Measurements from ENCODE around the gene KLHL22.
"Not testable (repeated sequence)": the region's sequence is repeated elsewhere in the genome, so short reads cannot be mapped to it uniquely, and the experiment has no call there.

Gene KLHL22

DNA sequence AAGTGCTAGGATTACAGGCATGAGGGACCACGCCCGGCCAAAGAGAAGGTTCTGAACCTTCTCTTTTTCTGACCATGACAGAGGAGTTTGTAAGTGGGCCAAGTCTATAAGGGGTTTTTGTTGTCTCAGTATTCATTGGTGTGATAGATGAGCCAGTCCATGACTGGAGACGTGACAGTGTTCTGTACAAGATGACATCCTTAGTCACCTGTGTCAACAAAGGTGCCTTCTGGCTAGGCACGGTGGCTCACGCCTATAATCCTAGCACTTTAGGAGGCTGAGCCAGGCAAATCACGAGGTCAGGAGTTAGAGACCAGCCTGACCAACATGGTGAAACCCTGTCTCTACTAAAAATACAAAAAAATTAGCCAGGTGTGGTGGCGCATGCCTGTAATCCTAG is 4.2 kb upstream of the KLHL22 start:
- DNase-seq: no peak

DNA sequence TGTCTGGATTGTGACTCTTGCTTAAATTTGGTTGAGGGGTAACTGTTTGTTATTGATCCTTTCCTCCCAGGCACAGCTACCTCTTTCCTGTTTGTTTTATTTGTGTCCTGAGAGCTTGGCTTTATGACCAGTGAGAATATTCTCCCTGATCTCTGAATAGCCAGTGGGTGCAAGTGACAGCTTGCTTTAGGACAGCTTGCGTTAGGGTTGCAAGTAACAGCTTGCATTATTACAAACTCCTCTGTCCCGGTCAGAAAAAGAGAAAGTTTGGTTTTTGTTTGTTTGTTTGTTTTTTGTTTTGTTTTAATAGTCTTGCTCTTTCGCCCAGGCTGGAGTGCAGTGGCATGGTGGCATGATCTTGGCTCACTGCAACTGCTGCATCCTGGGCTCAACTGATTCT is 3.3 kb upstream of the KLHL22 start:
- no peak for DNase-seq

DNA sequence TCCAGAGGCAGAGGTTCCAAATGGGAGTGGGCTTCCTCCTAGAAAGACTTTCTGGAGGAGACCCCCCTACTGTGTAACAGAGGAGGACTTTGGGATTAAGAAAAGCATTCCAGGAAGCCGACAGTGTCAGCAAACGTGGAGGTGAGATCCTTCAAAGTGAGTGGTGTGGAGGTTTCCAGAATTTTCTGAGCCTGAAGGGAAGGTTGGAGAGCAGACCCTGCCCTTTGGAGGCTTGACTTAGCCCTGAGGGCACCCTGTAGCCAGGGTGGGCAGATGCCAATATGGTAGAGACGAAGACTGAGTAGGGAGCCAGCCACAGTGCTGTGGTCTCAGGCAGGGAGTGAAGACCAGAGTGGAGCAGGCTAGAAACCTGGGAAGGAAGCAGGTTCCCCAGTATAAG is 1.8 kb upstream of the KLHL22 start:
- DNase-seq: no peak

DNA sequence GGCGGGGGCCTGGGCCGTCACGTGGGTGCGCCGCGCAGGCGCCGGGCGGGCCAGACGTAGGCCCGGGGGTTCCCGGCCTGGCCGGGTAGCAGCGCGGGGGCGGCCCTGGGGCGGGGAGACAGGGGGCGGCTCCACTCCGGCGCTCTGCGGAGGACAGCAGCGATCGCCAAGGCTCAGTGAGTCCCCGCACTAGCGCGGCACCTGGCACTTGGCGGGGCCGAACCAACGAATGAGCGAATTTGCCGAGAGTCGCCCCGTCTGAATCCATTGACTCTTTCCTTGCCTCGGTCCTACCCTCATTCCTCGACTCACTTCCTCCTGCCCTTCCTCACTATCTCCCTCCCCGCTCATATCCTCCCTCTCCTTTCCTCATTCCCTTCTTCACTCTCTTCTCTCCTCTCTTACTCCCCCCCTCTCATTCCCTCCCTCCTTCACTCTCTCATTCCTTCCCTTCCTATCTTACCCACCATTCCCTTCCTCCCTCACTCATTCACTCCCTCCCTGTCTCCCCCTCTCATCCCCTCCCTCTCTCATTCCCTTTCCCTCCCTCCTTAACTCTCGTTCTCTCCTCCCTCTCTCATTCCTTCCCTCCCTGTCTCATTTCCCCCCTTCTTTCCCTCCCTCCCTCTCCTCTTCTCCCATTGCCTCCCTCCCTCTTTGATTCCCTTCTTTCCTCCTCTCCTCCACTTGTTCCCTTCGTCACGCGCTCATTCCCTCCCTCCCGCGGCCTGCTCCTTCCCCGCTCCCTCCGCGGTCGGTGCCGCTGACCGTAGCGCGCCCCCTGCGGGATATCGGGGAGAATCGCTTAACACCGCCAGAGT is 476 bp upstream of the KLHL22 start:
- DNase-seq: peak; percentile 88

DNA sequence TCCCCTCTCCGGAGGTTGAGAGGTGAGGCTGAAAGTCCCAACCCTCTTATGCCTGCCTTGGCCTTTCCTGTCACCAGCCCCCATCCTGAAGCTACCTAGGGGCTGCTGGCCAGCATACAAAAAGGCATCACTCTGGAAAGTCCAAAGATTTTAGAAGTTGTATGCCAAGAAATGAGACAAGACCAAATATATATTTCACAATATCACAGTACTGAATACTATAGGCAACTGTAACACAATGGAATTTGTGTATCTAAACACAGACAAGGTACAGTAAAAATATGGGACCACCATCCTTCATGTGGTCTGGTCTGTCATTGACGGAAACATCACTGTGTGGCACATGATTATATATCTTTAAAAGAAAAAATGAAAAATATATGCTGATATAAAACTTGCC is 4.2 kb downstream of the KLHL22 start:
- DNase-seq: no peak

DNA sequence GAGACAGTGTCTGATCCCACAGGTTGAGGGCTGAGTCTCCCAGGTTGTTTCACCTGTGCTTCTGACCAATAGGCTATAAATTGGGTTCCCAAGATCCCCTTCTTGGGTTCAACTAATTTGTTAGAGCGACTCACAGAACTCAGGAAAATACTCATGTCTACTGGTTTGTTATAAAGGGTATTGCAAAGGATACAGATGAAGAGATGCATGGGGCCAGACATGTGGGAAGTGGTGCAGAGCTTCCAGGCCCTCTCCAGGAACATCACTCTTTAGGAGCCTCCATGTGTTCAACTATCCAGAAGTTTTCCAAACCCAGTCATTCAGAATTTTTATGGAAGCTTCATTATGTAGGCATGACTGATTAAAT is 4.7 kb downstream of the KLHL22 start:
- DNase-seq: no peak

DNA sequence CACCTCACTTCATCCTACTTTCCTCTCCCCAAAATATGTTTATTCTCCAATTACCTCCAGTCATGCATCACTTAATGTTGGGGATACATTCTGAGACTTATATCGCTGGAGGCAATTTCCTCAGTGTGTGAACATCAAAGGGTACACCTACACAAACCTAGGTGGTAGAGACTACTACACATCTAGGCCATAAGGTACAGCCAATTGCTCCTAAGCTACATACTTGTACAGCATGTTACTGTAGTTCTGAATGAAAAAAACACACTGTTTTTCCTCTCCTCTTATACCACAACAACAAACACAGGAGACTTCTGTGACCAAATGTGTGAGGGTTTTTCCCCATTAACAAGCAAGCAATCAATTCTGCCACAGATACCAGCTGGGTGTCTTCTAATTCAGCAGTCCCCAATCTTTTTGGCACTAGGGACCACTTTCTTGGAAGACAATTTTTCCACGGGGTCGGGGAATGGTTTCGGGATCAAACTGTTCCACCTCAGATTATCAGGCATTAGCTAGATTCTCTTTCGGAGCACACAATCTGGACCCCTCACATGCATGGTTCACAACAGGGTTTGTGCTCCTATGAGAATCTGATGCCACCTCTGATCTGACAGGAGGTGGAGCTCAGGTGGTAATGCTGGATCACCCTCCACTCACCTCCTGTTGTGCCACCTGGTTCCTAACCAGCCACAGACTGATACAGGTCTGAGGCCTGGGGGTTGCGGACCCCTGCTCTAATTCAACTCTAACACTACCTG is 5.2 kb downstream of the KLHL22 start:
- DNase-seq: no peak

DNA sequence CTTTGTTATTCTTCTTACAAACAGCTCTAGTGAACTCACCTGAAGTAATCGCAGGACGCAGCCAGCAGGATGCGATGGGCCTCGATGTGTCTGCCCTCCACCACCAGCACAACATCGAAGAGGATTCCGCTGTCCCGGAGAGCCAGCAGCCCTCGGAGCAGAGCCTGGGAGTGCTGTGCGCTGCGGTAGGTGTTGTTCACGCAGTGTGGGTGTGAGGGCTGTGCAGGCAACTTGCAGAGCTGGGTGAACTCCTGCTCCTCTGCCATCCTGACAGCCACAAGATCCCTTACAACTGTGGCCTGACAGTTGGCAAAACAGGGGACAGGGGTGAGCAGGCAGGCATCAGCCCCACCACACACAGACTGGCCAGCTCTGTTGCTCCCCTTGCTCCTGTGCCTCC is 6.6 kb downstream of the KLHL22 start:
- DNase-seq: no peak

DNA sequence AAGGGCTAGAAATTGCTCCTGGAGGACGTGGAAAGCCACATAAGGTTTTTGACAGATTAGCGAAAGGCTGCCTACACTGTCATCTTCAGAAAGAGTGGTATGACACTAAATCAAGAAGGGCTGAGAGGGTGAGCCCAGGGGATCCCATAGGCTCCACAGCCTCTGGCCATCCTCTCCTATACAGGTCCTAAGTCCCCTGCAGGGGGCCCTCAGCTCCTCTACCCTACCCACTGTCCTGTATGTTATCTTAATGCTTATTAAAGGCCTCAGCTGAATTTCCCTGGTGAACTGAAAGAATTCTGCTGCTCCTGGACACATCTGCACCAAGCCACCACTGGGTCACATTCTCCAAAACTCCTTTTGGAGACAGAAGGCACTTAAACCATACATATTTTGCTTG is 7.9 kb downstream of the KLHL22 start:
- DNase-seq: no peak

DNA sequence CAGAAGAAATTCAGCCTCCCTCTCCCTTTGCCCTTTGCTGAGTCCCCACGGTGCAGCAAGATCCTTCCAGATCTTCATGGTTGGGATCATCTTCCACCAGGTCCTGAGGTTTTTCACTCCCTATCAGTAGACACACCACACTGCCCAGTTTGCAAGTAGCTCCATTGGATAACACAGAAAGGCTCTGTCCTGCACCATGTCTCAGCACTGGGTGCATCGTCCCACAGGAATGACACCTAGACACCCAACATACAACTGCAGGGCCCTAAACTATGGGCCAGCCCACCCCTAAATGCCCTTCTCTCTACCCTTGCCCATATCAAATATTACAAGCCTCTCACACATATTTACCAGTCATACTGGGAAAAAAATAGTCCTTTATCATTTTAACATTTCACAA is 9.4 kb downstream of the KLHL22 start:
- no peak for DNase-seq

DNA sequence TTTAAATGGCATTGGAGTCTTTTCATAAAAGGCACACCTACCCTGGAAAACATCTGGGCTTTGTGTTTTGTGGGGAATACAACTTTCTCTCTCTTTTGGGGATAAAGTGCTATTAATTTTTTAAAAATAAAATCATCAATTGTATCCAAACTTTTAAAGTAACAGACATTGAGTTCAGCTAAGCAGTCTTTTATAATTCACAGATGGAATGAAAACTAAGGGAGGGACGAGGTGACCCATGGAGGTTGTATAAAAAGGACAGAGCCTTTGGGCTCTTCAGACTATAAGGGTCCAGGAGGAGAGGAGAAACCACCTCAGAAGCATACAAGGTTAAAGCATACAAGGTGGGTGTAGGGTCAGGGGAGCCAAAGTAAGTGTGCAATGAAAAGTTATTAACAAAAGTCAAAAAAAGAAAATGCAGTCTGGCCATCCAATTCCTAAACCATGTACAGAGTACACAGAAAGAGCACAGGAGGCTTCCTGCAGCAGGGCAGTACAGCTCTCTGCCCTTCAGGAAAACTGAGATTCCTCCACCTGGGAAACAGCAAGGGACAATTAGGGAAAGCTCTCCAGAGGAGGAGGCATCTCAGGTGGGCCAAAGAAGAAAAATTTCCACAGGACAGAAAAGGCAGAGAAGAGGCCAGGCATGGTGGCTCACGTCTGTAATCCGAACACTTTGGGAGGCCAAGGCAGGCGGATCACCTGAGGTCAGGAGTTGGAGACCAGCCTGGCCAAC is 10.5 kb downstream of the KLHL22 start:
- no peak for DNase-seq

DNA sequence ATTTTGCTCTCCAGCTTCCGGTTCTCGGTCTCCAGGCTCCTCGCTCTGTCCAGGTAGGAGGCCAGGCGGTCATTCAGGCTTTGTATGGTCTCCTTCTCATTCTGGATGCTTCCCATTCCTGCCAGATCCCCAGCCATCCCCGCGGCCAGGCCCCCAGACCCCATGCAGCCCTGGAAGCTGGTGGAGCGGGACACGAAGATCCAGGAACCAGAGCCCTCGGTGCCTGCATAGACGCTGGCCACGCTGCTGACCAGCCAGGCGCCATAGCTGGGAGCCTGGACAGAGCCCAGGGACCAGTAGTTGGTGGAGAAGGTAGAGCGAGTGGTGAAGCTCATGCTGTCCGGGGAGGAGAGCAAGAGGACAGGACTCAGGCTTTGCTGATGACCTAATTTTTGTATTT is 11.8 kb downstream of the KLHL22 start:
- no peak for DNase-seq

DNA sequence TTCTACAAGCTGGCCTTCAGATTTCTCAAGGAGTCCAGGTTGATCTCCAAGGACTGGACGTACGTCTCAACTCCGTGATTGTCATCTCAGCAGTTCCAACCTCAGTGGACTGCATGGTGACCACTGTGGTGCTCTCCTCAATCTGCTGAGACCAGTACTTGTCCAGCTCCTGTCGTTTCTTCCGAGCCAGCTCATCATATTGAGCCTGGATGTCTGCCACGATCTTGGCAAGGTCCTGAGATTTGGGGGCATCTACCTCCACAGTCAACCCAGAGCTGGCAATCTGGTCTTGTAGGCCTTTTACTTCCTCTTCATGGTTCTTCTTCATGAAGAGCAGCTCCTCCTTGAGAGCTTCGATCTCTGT is 12.5 kb downstream of the KLHL22 start:
- DNase-seq: not testable (repeated sequence)

DNA sequence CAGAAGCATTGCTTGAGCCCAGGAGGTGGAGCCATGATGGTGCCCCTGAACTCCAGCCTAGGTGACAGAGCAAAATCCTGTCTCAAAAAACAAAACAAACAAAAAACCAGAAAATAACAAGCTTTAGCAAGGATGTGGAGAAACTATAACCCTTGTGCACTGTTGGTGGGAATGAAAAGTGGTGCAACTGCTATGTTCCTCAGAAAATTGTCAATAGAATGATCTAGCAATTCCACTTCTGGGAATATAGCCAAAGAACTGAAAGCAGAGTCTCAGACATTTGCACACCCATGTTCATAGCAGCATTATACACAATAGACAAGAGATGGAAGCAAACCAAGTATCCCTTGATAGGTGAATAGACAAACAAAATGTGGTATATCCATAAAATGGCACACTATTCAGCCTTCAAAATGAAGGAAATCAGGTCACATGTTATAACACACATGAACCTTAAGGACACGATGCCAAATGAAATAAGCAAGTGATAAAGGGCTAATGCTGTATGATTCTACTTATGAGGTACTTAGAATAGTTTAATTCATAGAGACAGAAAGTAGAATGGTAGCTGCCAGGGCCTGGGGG is 15.9 kb downstream of the KLHL22 start:
- DNase-seq: no peak

DNA sequence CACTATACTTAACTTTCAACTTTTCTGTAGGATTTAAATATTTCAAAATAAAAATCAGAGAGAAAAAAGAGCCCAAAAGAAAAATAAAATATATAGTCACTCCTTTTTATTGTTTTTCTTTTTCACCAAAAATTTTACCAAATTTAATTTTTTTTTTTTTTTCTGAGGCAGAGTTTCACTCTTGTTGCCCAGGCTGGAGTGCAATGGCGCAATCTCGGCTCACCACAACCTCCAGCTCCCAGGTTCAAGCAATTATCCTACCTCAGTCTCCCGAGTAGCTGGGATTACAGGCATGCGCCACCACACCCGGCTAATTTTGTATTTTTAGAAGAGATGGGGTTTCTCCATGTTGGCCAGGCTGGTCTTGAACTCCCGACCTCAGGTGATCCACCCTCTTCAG is 17.5 kb downstream of the KLHL22 start:
- DNase-seq: not testable (repeated sequence)

DNA sequence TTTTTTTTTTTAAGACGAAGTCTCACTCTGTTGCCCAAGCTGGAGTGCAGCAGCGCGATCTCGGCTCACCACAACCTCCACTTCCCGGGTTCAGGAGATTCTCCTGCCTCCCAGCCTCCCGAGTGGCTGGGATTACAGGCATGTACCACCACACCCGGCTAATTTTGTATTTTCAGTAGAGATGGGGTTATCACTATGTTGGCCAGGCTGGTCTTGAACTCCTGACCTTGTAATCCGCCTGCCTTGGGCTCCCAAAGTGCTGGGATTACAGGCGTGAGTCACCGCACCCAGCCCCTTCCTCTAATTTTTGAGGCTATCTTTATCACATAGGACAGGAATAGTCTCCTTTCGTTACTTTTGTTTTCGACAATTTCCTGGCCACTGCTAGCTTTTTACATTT is 20.0 kb downstream of the KLHL22 start:
- DNase-seq: not testable (repeated sequence)

DNA sequence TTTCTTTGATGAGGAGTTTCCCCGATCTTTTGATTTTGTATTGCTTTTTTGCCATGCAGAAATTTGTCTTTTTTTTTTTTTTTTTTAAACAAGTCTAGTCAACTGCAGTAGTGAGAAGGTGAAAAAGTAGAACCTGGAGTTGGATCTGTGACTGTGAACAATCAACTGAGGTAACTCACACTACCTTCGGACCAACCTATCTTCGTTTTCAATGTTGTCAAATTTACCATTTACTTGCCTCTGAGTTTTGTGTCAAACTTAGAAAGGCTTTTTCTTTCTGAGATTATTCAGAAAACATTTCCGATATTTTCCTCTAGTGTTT is 20.5 kb downstream of the KLHL22 start:
- no peak for DNase-seq

DNA sequence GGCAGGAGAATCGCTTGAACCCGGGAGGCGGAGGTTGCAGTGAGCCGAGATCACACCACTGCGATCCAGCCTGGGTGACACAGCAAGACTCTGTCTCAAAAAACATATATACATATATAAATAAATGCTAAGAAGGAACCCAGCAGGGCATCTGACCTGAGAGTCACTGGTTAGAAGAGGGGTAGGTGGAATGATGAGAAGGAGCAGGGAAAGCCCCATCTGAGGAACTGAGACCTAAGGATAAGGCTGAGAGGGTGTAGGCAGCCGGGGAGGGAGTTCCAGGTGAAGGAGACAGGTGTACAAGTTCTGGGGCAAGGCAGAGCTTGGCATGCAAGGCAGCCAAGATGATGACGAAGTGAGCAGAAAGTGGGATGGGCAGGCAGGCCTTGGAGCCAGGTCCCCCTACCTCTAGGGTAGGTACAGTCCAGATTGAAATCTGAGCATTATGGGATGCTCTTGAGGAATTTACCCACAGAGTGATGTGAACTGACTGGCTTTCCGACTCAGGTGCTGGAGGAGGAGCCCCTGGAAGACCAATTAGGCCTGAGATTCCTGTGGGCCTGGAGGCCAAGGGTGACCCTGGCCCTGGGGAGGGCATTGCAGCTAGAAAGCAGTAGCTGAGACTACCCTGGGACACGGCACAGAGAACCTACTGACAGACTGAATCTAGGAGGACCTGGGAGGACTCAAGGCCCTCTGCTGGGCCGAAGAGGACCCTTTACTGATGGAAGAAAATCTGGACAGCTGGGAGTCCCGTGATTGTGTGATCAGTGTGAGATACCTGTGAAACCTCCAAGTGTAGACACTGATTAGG is 22.8 kb downstream of the KLHL22 start:
- DNase-seq: no peak

DNA sequence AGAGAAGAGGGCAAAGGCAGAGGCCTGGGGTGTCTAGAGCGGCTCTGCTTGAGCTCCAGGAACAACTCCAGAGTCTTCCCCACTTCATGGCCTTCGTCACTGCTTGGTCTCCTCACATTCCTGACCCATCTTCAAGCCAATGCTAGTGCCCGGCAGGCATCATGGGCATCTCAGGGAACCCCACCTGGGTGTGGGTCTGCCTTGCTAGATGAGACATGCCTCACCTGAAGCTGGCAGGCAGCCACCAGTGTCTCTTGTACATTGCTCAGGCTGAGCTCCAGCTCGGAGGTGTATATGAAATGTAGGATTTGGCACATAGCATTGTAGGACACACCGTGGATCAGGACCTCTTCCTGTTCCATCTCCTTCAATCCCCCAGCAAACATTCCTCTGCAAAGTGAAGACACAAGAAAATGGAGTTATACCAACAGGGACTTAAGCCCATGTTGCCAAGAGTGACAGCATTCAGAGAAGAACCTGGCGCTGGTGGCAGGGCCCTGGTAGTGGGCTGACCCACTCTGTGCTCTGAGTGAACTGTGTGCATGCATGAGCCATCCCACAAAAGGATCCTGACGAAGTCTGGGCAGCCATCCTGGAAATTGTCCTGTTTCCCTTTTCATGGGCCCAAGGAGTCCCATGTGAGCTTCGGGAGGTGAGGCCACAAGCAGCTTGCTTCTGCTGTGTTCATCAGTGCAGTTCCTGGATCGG is 24.3 kb downstream of the KLHL22 start:
- DNase-seq: no peak

DNA sequence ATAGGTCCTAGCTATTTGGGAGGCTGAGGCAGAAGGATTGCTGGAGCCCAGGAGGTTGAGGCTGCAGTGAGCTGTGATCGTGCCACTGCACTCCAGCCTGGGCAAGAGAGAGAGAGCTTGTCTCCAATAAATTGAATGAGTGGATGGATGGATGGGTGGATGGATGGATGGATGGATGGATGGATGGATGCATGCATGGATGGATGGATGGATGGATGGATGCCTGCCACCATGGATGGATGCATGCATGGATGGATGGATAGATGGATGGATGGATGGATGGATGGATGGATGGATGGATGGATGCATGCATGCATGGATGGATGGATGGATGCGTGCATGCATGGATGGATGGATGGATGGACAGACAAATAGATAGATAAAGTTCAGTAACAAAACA is 25.1 kb downstream of the KLHL22 start:
- not testable (repeated sequence) for DNase-seq

DNA sequence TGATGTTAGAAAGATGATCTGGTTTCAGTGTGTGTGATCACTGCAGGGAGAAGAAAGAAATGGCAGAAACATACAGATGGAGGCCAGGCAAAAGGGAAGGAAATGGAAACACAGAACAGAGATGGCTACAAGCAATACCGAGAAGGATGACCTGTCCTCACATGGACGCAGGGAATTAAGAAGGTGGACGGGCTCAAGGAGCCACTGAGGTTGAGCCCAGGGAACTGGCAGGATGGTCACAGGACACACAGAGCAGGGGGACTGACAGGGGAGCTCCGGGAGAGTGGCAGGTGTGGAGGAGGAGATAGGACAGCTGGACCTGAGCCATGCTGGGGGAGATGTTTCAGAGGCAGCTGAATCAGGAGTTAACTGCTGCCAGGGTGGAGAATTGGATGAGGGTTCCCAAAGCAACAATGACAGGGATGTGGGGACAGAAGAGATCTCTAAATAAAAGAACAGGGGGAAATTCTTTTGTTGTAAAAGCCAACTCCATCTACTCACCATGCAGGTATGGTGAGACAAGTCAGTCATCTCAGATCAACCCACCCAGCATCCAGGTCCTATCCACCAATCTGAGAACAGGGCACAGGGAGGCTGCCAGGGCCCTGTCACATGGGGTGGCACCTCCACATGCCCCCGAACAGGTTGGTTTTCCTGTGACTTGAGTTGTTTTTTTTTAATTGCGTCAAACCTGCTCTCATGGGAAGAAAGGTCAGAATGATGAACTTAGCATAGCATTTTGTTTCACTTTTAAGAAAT is 26.3 kb downstream of the KLHL22 start:
- no peak for DNase-seq
